Neural progenitor cell (in vitro differentiated cells): ENCODE data around the gene PHF14. TPM values are rescaled to one million over a fixed set of nuclear protein-coding genes. Genes with fewer than 3 reads are reported as not detected.

Experiments used
- DNase-seq: peaks from one replicate; pipeline ENCODE4 v3.0.0-alpha.2; 2016; ENCODE audit warnings: low spot score
- H2AFZ ChIP-seq: fragments of 200-600 bp; sonication (generic); replicated peaks from 2 replicates; pipeline ENCODE4 v1.6.1; 2016; ENCODE audit warnings: antibody characterized with exemption
- H3F3A ChIP-seq: fragments of 200-600 bp; sonication (generic); 2 replicates; pipeline ENCODE4 v1.6.1; 2016; ENCODE audit warnings: antibody characterized with exemption, low read depth
- H3K27ac ChIP-seq: fragments of 200-600 bp; sonication (generic); 2 replicates; pipeline ENCODE4 v1.5.1; 2016; ENCODE audit warnings: mild to moderate bottlenecking
- H3K27me3 ChIP-seq: fragments of 200-600 bp; sonication (generic); 2 replicates; pipeline ENCODE4 v1.6.1; 2016; ENCODE audit warnings: mild to moderate bottlenecking, moderate library complexity
- H3K36me3 ChIP-seq: fragments of 200-600 bp; sonication (generic); 2 replicates; pipeline ENCODE4 v1.5.1; 2016
- H3K4me1 ChIP-seq: fragments of 200-600 bp; sonication (generic); 2 replicates; pipeline ENCODE4 v1.6.1; 2016; ENCODE audit warnings: mixed run types
- H3K4me2 ChIP-seq: fragments of 200-600 bp; sonication (generic); 2 replicates; pipeline ENCODE4 v1.6.1; 2016
- H3K4me3 ChIP-seq: fragments of 200-600 bp; sonication (generic); 2 replicates; pipeline ENCODE4 v1.5.1; 2016
- H3K79me2 ChIP-seq: fragments of 200-600 bp; sonication (generic); 2 replicates; pipeline ENCODE4 v1.6.1; 2016; ENCODE audit warnings: low read depth
- H3K9ac ChIP-seq: fragments of 200-600 bp; sonication (generic); 2 replicates; pipeline ENCODE4 v1.6.1; 2016
- H3K9me3 ChIP-seq: fragments of 200-600 bp; sonication (generic); 2 replicates; pipeline ENCODE4 v1.5.1; 2016; ENCODE audit warnings: low read depth
- H4K20me1 ChIP-seq: fragments of 200-600 bp; sonication (generic); 2 replicates; pipeline ENCODE4 v1.6.1; 2016; ENCODE audit warnings: low read depth
- H3K27ac Mint-ChIP-seq: 3 replicates; pipeline ENCODE4 v1.8.0; 2021; ENCODE audit warnings: mixed read lengths
- H3K27me3 Mint-ChIP-seq: 2 replicates; pipeline ENCODE4 v1.8.0; 2022; ENCODE audit warnings: low read depth, mild to moderate bottlenecking, inconsistent platforms, moderate library complexity, mixed read lengths; ENCODE audit not compliant: insufficient read depth
- H3K36me3 Mint-ChIP-seq: 3 replicates; pipeline ENCODE4 v1.8.0; 2021; ENCODE audit warnings: mixed read lengths
- H3K4me1 Mint-ChIP-seq: 3 replicates; pipeline ENCODE4 v1.8.0; 2021; ENCODE audit warnings: mixed read lengths
- H3K4me3 Mint-ChIP-seq: 3 replicates; pipeline ENCODE4 v1.8.0; 2021; ENCODE audit warnings: mild to moderate bottlenecking, moderate library complexity, mixed read lengths
- H3K9me3 Mint-ChIP-seq: 3 replicates; pipeline ENCODE4 v1.8.0; 2020; ENCODE audit warnings: mixed read lengths
- CTCF ChIP-seq: fragments of 200-600 bp; sonication (generic); IDR thresholded peaks from 2 replicates; pipeline ENCODE4 v1.5.1; 2017; ENCODE audit warnings: antibody characterized with exemption, mild to moderate bottlenecking
- EZH2 ChIP-seq: fragments of 200-600 bp; sonication (generic); IDR thresholded peaks from 2 replicates; pipeline ENCODE4 v1.6.1; 2017; ENCODE audit warnings: antibody characterized with exemption, mild to moderate bottlenecking, moderate library complexity
- EZH2phosphoT487 ChIP-seq: fragments of 200-600 bp; sonication (generic); IDR thresholded peaks from 2 replicates; pipeline ENCODE4 v1.6.1; 2017; ENCODE audit warnings: antibody characterized with exemption
- total RNA-seq: library from RNA; depleted of rRNA; stranded (reverse); fragments of >200 nt; gene quantifications from 2 replicates; pipeline ENCODE4 v1.2.3, GENCODE V29; 2015; ENCODE audit warnings: low replicate concordance

The PHF14 gene
- total RNA-seq, 1 donor from 2014 or later: 80.4 TPM

GRCh38 chr7:11133436-11133959 lies 159.8 kb downstream of the PHF14 start:
- Histone ChIP-seq H3F3A (no peaks in the 10 kb centered on the region), H3K36me3 (no peaks in the 10 kb centered on the region), H3K27ac (no peak overlapping the region), H3K4me1 (no peaks in the 10 kb centered on the region), H3K9ac (no peak overlapping the region), H3K9me3 (no peaks in the 10 kb centered on the region), H3K4me3 (no peak overlapping the region), H3K4me2 (no peak overlapping the region), H3K27me3 (no peaks in the 10 kb centered on the region), H2AFZ (no peak overlapping the region), H4K20me1 (no peaks in the 10 kb centered on the region), H3K79me2 (no peaks in the 10 kb centered on the region)
- no peak for DNase-seq
- H3K4me3 Mint-ChIP-seq: no peak overlapping the region
- peaks cover 4% of the 10 kb centered on the region for H3K36me3 Mint-ChIP-seq
- no peaks in the 10 kb centered on the region for H3K4me1 Mint-ChIP-seq
- no peaks in the 10 kb centered on the region for H3K27me3 Mint-ChIP-seq
- no peak for TF ChIP-seq EZH2phosphoT487
- TF ChIP-seq CTCF: no peak
- no peak for TF ChIP-seq EZH2
- H3K27ac Mint-ChIP-seq: no peak overlapping the region
- H3K9me3 Mint-ChIP-seq: no peaks in the 10 kb centered on the region

- DNase-seq: no peak
- no peak overlapping the region for H3K4me2 ChIP-seq
- no peak overlapping the region for H3K4me3 Mint-ChIP-seq
- H3K36me3 Mint-ChIP-seq: peaks cover 2% of the 10 kb centered on the region
- TF ChIP-seq CTCF (no peak), EZH2 (no peak), EZH2phosphoT487 (no peak)
- H3K4me1 ChIP-seq: no peaks in the 10 kb centered on the region
- H3K9ac ChIP-seq: no peak overlapping the region
- H3K27ac ChIP-seq: no peak overlapping the region
- H3K4me1 Mint-ChIP-seq: no peaks in the 10 kb centered on the region
- H3K9me3 Mint-ChIP-seq: no peaks in the 10 kb centered on the region
- no peaks in the 10 kb centered on the region for H3K79me2 ChIP-seq
- H3K4me3 ChIP-seq: no peak overlapping the region
- H2AFZ ChIP-seq: no peak overlapping the region
- no peaks in the 10 kb centered on the region for H3K27me3 ChIP-seq
- no peaks in the 10 kb centered on the region for H4K20me1 ChIP-seq
- no peaks in the 10 kb centered on the region for H3K9me3 ChIP-seq
- no peaks in the 10 kb centered on the region for H3K27me3 Mint-ChIP-seq
- H3K36me3 ChIP-seq: no peaks in the 10 kb centered on the region
- no peak overlapping the region for H3K27ac Mint-ChIP-seq
- no peaks in the 10 kb centered on the region for H3F3A ChIP-seq
Measured at GRCh38 chr7:11135573-11135972, 161.9 kb downstream of the PHF14 start.

GRCh38 chr7:11141541-11141940 lies 167.9 kb downstream of the PHF14 start:
- Mint-ChIP-seq H3K4me1 (no peaks in the 10 kb centered on the region), H3K4me3 (no peak overlapping the region), H3K36me3 (no peaks in the 10 kb centered on the region), H3K9me3 (no peaks in the 10 kb centered on the region), H3K27me3 (no peaks in the 10 kb centered on the region), H3K27ac (no peak overlapping the region)
- no peaks in the 10 kb centered on the region for H4K20me1 ChIP-seq
- no peak overlapping the region for H3K4me3 ChIP-seq
- H3K4me1 ChIP-seq: no peaks in the 10 kb centered on the region
- no peak overlapping the region for H3K9ac ChIP-seq
- no peak for DNase-seq
- no peaks in the 10 kb centered on the region for H3K79me2 ChIP-seq
- H3K27ac ChIP-seq: no peak overlapping the region
- H2AFZ ChIP-seq: no peak overlapping the region
- no peaks in the 10 kb centered on the region for H3K27me3 ChIP-seq
- no peak overlapping the region for H3K4me2 ChIP-seq
- H3K9me3 ChIP-seq: no peaks in the 10 kb centered on the region
- H3F3A ChIP-seq: no peaks in the 10 kb centered on the region
- TF ChIP-seq CTCF: no peak
- TF ChIP-seq EZH2: no peak
- no peak for TF ChIP-seq EZH2phosphoT487
- no peaks in the 10 kb centered on the region for H3K36me3 ChIP-seq
